Measurements from ENCODE around the gene ALDH7A1. TPM values are rescaled to one million over a fixed set of nuclear protein-coding genes. Genes with fewer than 3 reads are reported as not detected.
"Not testable (repeated sequence)": the region's sequence is repeated elsewhere in the genome, so short reads cannot be mapped to it uniquely, and the experiment has no call there.

The ALDH7A1 gene
- total RNA-seq, 1 experiment from 2014 or later, result 176 TPM

DNA sequence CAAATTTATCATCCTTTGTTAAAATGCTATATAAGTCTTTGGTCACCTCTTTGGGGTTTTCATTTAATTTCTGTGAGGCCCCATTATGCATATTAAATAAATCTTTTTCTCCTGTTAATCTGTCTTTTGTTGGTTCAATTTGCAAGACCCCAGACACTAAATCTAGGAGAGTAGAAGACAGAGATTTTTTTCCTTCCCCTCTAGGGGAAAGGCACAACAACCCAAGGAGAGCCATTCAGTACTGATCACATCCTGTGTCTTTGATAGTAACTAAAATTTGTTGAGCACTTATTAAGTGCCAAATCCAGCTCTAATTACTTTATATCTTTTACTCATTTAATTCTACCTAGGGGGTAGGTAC lies 74.4 kb downstream of the ALDH7A1 start:
- POLR2A ChIA-PET, result no interaction called here
- CTCF ChIA-PET, result interaction anchor here (1.5 to 2.9 kb wide), 3 partner anchors 19 to 30 kb away, joined by 4 to 18 read pairs (median 6); no protein-coding TSS in a partner anchor
- no peak overlapping the region for H3K4me3 Mint-ChIP-seq

DNA sequence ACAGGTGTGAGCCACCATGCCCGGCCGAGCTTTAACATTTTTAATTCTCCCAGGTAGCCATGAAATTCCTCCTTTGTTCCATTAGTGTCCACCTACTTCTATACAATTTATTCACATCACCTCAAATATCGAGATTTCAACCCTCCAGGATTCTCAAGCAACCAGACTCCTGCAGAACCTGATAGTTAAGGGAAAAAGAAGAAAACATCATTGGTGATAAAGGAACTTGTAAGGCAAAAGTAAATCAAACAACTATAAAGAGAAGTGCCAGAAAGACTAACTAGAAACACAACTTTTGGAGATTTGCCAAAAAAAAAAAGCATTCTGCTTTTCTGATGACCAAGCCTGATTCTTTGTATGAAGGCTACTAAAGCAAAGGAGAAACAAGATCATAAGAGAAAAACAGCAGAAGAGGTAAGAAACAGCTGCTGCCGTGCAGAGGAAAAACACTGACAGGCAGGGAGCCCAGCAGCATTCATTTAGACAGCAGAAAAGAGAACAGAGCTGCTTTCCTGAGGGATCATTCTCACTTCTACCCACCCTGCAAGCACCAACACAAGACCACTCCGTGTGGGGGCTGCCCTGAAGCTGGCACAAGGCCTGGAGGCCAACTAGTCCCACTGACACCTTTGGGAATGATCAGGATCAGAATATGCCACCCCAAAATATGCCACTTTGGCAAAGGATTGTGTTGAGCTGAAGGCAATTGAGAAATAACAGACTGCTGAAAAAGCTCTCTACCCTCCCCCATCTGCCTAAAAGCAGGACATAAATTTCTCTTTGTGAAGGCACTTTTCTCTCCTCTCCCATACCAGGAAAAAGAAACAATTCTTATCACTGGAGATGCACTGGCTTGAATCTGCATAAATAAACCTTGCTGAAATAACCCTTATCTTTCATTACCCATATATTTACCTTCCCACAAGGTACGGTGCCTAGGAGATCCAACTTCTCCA lies 75.1 kb downstream of the ALDH7A1 start:
- POLR2A ChIA-PET, result no interaction called here

More for the DNA sequence above, 74.4 kb downstream of the ALDH7A1 start:
- Mint-ChIP-seq H3K9me3 (0 out of 2 replicates have a peak, but pooled peaks cover 1% of the 10 kb centered on the region), H3K36me3 (no peaks in the 10 kb centered on the region), H3K27me3 (ENCODE audit: low read depth) (no peaks in the 10 kb centered on the region), H3K4me1 (peaks cover 10% of the 10 kb centered on the region), H3K27ac (no peak overlapping the region)
- TF ChIP-seq MYBL2 (CRISPR knock-in tag; IDR thresholded peaks at IDR 0.05) (no peak), NFYB (CRISPR knock-in tag; conservative IDR thresholded peaks at IDR 0.05; ENCODE audit: low read depth) (no peak), GRHL2 (CRISPR knock-in tag; IDR thresholded peaks at IDR 0.05; ENCODE audit: insufficient replicate concordance, severe bottlenecking) (no peak), ZNF423 (CRISPR knock-in tag; IDR thresholded peaks at IDR 0.05) (no peak)
- ATAC-seq (no peak), DNase-seq (ENCODE audit: low spot score) (no peak)

DNA sequence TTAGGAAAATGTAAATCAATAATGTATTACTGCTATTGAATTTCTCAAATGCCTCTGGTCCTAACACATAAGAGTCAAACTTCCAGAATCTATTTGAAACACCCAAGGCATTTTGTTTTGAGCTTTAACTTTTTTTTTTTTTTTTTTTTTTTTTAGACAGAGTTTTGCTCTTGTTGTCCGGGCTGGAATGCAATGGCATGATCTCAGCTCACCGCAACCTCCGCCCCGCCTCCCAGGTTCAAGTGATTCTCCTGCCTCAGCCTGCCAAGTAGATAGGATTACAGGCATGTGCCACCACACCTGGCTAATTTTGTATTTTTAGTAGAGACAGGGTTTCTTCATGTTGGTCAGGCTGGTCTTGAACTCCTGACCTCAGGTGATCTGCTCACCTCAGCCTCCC lies 75.8 kb downstream of the ALDH7A1 start:
- POLR2A ChIA-PET; DNase-seq (ENCODE audit: low spot score); H3K27ac Mint-ChIP-seq; H3K36me3 Mint-ChIP-seq; ATAC-seq; H3K4me3 Mint-ChIP-seq; H3K27me3 Mint-ChIP-seq (ENCODE audit: low read depth); H3K9me3 Mint-ChIP-seq: not testable (repeated sequence)
- peaks cover 13% of the 10 kb centered on the region for H3K4me1 Mint-ChIP-seq
- CTCF ChIA-PET, result interaction anchor here (0.6 to 2.9 kb wide), 3 partner anchors 19 to 148 kb away, joined by 4 to 18 read pairs (median 4); no protein-coding TSS in a partner anchor

More for the DNA sequence above, 75.1 kb downstream of the ALDH7A1 start:
- DNase-seq (ENCODE audit: low spot score) (no peak), ATAC-seq (no peak)
- CTCF ChIA-PET, result interaction anchor here (1.6 to 2.9 kb wide), 2 partner anchors 20 to 30 kb away, joined by 4 to 18 read pairs; no protein-coding TSS in a partner anchor
- Mint-ChIP-seq H3K27ac (no peak overlapping the region), H3K4me1 (peaks cover 9% of the 10 kb centered on the region; the same call in 1 of the 2 replicates), H3K4me3 (no peak overlapping the region), H3K9me3 (no peaks in the 10 kb centered on the region), H3K36me3 (no peaks in the 10 kb centered on the region), H3K27me3 (ENCODE audit: low read depth) (no peaks in the 10 kb centered on the region)
- TF ChIP-seq IRF2 (CRISPR knock-in tag; IDR thresholded peaks at IDR 0.05; ENCODE audit: borderline replicate concordance, low read depth), result no peak
- no peak for TF ChIP-seq OVOL2 (CRISPR knock-in tag; IDR thresholded peaks at IDR 0.05; ENCODE audit: borderline replicate concordance)

DNA sequence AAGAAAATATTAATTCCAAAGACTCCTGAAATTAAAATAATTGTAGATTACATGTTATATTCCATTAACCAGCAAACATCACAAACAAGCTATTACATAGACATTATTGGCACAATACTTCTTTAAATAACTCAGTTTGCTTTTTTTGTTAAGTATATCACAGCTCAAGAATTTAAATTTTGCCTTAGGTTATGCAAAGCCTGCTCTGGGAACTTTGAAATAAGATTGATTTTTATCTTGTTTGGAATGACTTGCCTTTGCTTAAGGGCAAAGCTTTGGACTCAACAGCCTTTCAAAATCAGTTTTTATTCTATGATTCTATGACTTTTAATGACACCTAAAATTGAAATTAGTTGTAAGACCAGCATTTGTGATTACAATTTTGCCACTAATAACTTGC lies 78.2 kb downstream of the ALDH7A1 start:
- ATAC-seq, result no peak
- no peak overlapping the region for H3K4me3 Mint-ChIP-seq
- TF ChIP-seq GRHL2 (CRISPR knock-in tag; IDR thresholded peaks at IDR 0.05; ENCODE audit: insufficient replicate concordance, severe bottlenecking) (no peak), RORB (CRISPR knock-in tag; IDR thresholded peaks at IDR 0.05) (no peak), SMAD3 (CRISPR knock-in tag; IDR thresholded peaks at IDR 0.05; ENCODE audit: borderline replicate concordance) (no peak), ZNF263 (CRISPR knock-in tag; IDR thresholded peaks at IDR 0.05; ENCODE audit: low read depth) (no peak), ZNF121 (CRISPR knock-in tag; IDR thresholded peaks at IDR 0.05) (no peak), PRRX2 (CRISPR knock-in tag; IDR thresholded peaks at IDR 0.05) (no peak), NFATC4 (CRISPR knock-in tag; IDR thresholded peaks at IDR 0.05) (no peak)
- TF ChIP-seq, protein P1, sequence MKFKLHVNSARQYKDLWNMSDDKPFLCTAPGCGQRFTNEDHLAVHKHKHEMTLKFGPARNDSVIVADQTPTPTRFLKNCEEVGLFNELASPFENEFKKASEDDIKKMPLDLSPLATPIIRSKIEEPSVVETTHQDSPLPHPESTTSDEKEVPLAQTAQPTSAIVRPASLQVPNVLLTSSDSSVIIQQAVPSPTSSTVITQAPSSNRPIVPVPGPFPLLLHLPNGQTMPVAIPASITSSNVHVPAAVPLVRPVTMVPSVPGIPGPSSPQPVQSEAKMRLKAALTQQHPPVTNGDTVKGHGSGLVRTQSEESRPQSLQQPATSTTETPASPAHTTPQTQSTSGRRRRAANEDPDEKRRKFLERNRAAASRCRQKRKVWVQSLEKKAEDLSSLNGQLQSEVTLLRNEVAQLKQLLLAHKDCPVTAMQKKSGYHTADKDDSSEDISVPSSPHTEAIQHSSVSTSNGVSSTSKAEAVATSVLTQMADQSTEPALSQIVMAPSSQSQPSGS (CRISPR knock-in tag; IDR thresholded peaks at IDR 0.05; ENCODE audit: borderline replicate concordance, low read depth), result no peak
- TF ChIP-seq, protein P2, sequence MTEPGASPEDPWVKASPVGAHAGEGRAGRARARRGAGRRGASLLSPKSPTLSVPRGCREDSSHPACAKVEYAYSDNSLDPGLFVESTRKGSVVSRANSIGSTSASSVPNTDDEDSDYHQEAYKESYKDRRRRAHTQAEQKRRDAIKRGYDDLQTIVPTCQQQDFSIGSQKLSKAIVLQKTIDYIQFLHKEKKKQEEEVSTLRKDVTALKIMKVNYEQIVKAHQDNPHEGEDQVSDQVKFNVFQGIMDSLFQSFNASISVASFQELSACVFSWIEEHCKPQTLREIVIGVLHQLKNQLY (CRISPR knock-in tag; IDR thresholded peaks at IDR 0.05), result no peak
- TF ChIP-seq, protein P3, sequence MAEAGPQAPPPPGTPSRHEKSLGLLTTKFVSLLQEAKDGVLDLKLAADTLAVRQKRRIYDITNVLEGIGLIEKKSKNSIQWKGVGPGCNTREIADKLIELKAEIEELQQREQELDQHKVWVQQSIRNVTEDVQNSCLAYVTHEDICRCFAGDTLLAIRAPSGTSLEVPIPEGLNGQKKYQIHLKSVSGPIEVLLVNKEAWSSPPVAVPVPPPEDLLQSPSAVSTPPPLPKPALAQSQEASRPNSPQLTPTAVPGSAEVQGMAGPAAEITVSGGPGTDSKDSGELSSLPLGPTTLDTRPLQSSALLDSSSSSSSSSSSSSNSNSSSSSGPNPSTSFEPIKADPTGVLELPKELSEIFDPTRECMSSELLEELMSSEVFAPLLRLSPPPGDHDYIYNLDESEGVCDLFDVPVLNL (CRISPR knock-in tag; IDR thresholded peaks at IDR 0.05; ENCODE audit: borderline replicate concordance, low read depth), result no peak
- TF ChIP-seq, protein P4, sequence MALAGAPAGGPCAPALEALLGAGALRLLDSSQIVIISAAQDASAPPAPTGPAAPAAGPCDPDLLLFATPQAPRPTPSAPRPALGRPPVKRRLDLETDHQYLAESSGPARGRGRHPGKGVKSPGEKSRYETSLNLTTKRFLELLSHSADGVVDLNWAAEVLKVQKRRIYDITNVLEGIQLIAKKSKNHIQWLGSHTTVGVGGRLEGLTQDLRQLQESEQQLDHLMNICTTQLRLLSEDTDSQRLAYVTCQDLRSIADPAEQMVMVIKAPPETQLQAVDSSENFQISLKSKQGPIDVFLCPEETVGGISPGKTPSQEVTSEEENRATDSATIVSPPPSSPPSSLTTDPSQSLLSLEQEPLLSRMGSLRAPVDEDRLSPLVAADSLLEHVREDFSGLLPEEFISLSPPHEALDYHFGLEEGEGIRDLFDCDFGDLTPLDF (CRISPR knock-in tag; IDR thresholded peaks at IDR 0.05), result no peak
- TF ChIP-seq, protein P5, sequence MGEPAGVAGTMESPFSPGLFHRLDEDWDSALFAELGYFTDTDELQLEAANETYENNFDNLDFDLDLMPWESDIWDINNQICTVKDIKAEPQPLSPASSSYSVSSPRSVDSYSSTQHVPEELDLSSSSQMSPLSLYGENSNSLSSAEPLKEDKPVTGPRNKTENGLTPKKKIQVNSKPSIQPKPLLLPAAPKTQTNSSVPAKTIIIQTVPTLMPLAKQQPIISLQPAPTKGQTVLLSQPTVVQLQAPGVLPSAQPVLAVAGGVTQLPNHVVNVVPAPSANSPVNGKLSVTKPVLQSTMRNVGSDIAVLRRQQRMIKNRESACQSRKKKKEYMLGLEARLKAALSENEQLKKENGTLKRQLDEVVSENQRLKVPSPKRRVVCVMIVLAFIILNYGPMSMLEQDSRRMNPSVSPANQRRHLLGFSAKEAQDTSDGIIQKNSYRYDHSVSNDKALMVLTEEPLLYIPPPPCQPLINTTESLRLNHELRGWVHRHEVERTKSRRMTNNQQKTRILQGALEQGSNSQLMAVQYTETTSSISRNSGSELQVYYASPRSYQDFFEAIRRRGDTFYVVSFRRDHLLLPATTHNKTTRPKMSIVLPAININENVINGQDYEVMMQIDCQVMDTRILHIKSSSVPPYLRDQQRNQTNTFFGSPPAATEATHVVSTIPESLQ (CRISPR knock-in tag; IDR thresholded peaks at IDR 0.05), result no peak
- POLR2A ChIA-PET, result no interaction called here
- DNase-seq (ENCODE audit: low spot score), result no peak
- H3K27ac Mint-ChIP-seq, result no peak overlapping the region
- CTCF ChIA-PET, result interaction anchor here (0.5 to 3.8 kb wide), 2 partner anchors 17 to 60 kb away, joined by 3 to 26 read pairs; no protein-coding TSS in a partner anchor
- H3K4me1 Mint-ChIP-seq, result peaks cover 21% of the 10 kb centered on the region
- no peaks in the 10 kb centered on the region for H3K27me3 Mint-ChIP-seq (ENCODE audit: low read depth)
- no peaks in the 10 kb centered on the region for H3K36me3 Mint-ChIP-seq
- H3K9me3 Mint-ChIP-seq, result peaks cover 13% of the 10 kb centered on the region; the same call in 1 of the 2 replicates

Measured in WTC11 (cell line).